AG09309 (cell line): ENCODE data around the gene FBXW7.

Experiments used
- DNase-seq: peaks from one replicate; pipeline ENCODE4 v3.0.0-alpha.2; 2010; ENCODE audit warnings: low read depth
- H3K4me3 ChIP-seq: 2 replicates; pipeline ENCODE4 v1.5.1; 2011; ENCODE audit warnings: mild to moderate bottlenecking, low read depth, low read length, moderate library complexity; ENCODE audit not compliant: control insufficient read depth
- CTCF ChIP-seq: IDR thresholded peaks from 2 replicates; pipeline ENCODE4 v1.5.1; 2011; ENCODE audit warnings: mild to moderate bottlenecking, low read depth, low read length, inconsistent platforms; ENCODE audit not compliant: insufficient read depth, control insufficient read depth; ENCODE audit errors: missing control alignments

The FBXW7 gene

GRCh38 chr4:152577708-152578396 is 42.0 kb upstream of the FBXW7 start:
- H3K4me3 ChIP-seq = no peak overlapping the region
- DNase-seq = no peak
- TF ChIP-seq CTCF = no peak

- no peak overlapping the region for H3K4me3 ChIP-seq
- no peak for TF ChIP-seq CTCF
- no peak for DNase-seq
Observed at GRCh38 chr4:152575533-152575932, 39.6 kb upstream of the FBXW7 start.

- TF ChIP-seq CTCF = no peak
- DNase-seq = no peak
- H3K4me3 ChIP-seq = no peak overlapping the region
Observed at GRCh38 chr4:152573861-152574260, 38.0 kb upstream of the FBXW7 start.

GRCh38 chr4:152572417-152573086 is 36.7 kb upstream of the FBXW7 start:
- no peak for TF ChIP-seq CTCF

GRCh38 chr4:152571770-152572169 is 35.9 kb upstream of the FBXW7 start:
- DNase-seq = no peak
- no peak for TF ChIP-seq CTCF
- no peak overlapping the region for H3K4me3 ChIP-seq

More at GRCh38 chr4:152572417-152573086, 36.7 kb upstream of the FBXW7 start:
- no peak overlapping the region for H3K4me3 ChIP-seq
- DNase-seq = peak; percentile 25

GRCh38 chr4:152571296-152571695 is 35.4 kb upstream of the FBXW7 start:
- H3K4me3 ChIP-seq = no peak overlapping the region
- TF ChIP-seq CTCF = no peak
- no peak for DNase-seq
